NCI-H1105 (cell line): ENCODE measurements around the gene MRGPRF.
A peak's percentile ranks its signal among the peaks of the same experiment; 100 is the strongest.
"Not testable (repeated sequence)": the region's sequence is repeated elsewhere in the genome, so short reads cannot be mapped to it uniquely, and the experiment has no call there.

Source experiments
- DNase-seq: peaks from one replicate; lab custom pipeline; 2025; lab: John Stamatoyannopoulos, UW

MRGPRF gene

GRCh38 chr11:69002570-69003231, 10.3 kb downstream of the MRGPRF start:
- DNase-seq: no peak

- DNase-seq: no peak
These were observed 10.9 kb downstream of the MRGPRF start for GRCh38 chr11:69002110-69002569.

- DNase-seq: no peak
These were observed 11.6 kb downstream of the MRGPRF start for GRCh38 chr11:69001243-69002081.

GRCh38 chr11:69000831-69001242, 12.2 kb downstream of the MRGPRF start:
- no peak for DNase-seq

- no peak for DNase-seq
These were observed 12.7 kb downstream of the MRGPRF start for GRCh38 chr11:69000391-69000790.

- not testable (repeated sequence) for DNase-seq
These were observed 13.2 kb downstream of the MRGPRF start for GRCh38 chr11:68999748-69000355.

- no peak for DNase-seq
These were observed 13.8 kb downstream of the MRGPRF start for GRCh38 chr11:68999093-68999747.

GRCh38 chr11:68998390-68998911, 14.6 kb downstream of the MRGPRF start:
- DNase-seq: peak; percentile 90

GRCh38 chr11:68997995-68998348, 15.1 kb downstream of the MRGPRF start:
- DNase-seq: no peak

- DNase-seq: no peak
These were observed 15.7 kb downstream of the MRGPRF start for GRCh38 chr11:68997124-68997994.

- DNase-seq: no peak
These were observed 16.5 kb downstream of the MRGPRF start for GRCh38 chr11:68996376-68997123.

GRCh38 chr11:68994894-68995285, 18.2 kb downstream of the MRGPRF start:
- no peak for DNase-seq

- DNase-seq: no peak
These were observed 18.7 kb downstream of the MRGPRF start for GRCh38 chr11:68994161-68994893.

- DNase-seq: no peak
These were observed 19.5 kb downstream of the MRGPRF start for GRCh38 chr11:68993546-68993945.

GRCh38 chr11:68992743-68993255, 20.2 kb downstream of the MRGPRF start:
- DNase-seq: no peak

- no peak for DNase-seq
These were observed 21.9 kb downstream of the MRGPRF start for GRCh38 chr11:68990995-68991780.

- no peak for DNase-seq
These were observed 23.0 kb downstream of the MRGPRF start for GRCh38 chr11:68989936-68990606.

GRCh38 chr11:68988491-68988890, 24.6 kb downstream of the MRGPRF start:
- no peak for DNase-seq
